B cell (primary cell): ENCODE measurements around the gene CBX8.

Source experiments
- CTCF ChIP-seq: fragments of 200-600 bp; IDR thresholded peaks from one replicate; pipeline ENCODE4 v1.8.0; 2022; ENCODE audit warnings: antibody characterized with exemption, mild to moderate bottlenecking
- EZH2 ChIP-seq: IDR thresholded peaks from 2 replicates; pipeline ENCODE4 v1.6.1; 2012; ENCODE audit warnings: borderline replicate concordance, low read depth, mild to moderate bottlenecking, moderate library complexity, low read length; ENCODE audit not compliant: insufficient read depth, poor library complexity, severe bottlenecking

DNA sequence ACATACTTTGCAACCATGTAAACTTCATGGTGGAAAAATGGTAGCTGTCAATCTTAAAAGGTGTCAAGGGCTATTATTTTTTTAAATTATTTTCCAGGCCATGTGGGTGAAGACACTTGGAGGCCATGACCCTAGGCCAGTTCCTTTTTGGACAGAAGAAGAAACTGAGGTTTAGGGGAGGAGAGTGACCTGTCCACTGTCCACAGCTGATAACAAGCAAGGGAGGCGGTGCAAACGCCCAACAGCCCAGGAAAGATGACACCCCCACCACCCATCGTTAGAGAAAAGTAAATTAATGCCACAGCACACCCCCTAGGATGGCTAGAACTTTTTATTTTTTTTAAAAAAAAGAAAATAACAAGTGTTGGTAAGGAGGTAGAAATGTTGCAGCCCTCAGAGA lies 46.9 kb downstream of the CBX8 start:
- TF ChIP-seq CTCF (no peak), EZH2 (no peak)
